Tibial nerve (tissue), 4 donors: Measurements from ENCODE around the gene RANBP9. TPM values are rescaled to one million over a fixed set of nuclear protein-coding genes. Genes with fewer than 3 reads are reported as not detected.
A peak's percentile ranks its signal among the peaks of the same experiment; 100 is the strongest.

Experiments used
- DNase-seq, 2 donors: peaks; one replicate each; pipeline ENCODE4 v3.0.0-alpha.2; 2019; ENCODE audit warnings: low spot score in 2 of 2
- H3K27ac ChIP-seq, 4 donors: fragments of 200-600 bp; sonication (generic) in 3 of 4; one replicate each; pipeline ENCODE4 v1.5.1; 2017 to 2019; ENCODE audit warnings: mild to moderate bottlenecking in 1 of 4
- H3K27me3 ChIP-seq, 2 donors: fragments of 200-600 bp; sonication (generic) in 1 of 2; one replicate each; pipeline versions ENCODE4 v1.5.1 to v1.6.0; 2017 to 2019
- H3K36me3 ChIP-seq, 3 donors: fragments of 200-600 bp; sonication (generic); one replicate each; pipeline ENCODE4 v1.5.1; 2018 to 2019
- H3K4me1 ChIP-seq, 4 donors: fragments of 200-600 bp; sonication (generic) in 3 of 4; one replicate each; pipeline ENCODE4 v1.5.1; 2017 to 2019
- H3K4me3 ChIP-seq, 4 donors: fragments of 200-600 bp; sonication (generic) in 3 of 4; one replicate each; pipeline ENCODE4 v1.5.1; 2017 to 2019; ENCODE audit warnings: mild to moderate bottlenecking in 1 of 4, moderate library complexity in 1 of 4
- H3K9me3 ChIP-seq, 4 donors: fragments of 200-600 bp; sonication (generic) in 3 of 4; one replicate each; pipeline ENCODE4 v1.5.1; 2017 to 2019
- EP300 ChIP-seq, 2 donors: sonication (generic); formaldehyde crosslinking; IDR thresholded peaks; one replicate each; pipeline ENCODE4 v1.6.1; 2017; ENCODE audit warnings: antibody characterized with exemption in 2 of 2, mild to moderate bottlenecking in 1 of 2
- POLR2A ChIP-seq, 2 donors: fragments of 450-650 bp; IDR thresholded peaks; one replicate each; pipeline ENCODE4 v1.6.1; 2017; ENCODE audit warnings: antibody characterized with exemption in 2 of 2, mild to moderate bottlenecking in 2 of 2, moderate library complexity in 2 of 2
- WGBS, 2 donors: methylation state at CpG; one replicate each; pipeline ENCODE4 v1.1.5; 2018; 5-methylcytosine and 5-hydroxymethylcytosine counted together
- total RNA-seq, 4 donors: library from RNA; depleted of rRNA; stranded (reverse); fragments of >200 nt; gene quantifications; one replicate each; pipeline ENCODE4 v1.1.0, GENCODE V29; 2016
- TF ChIP-seq, protein P1 (sequence below), 5 experiments: fragments of 200-600 bp in 3 of 5; fragments of 450-650 bp in 2 of 5; sonication (generic) in 3 of 5; IDR thresholded peaks; one replicate each; pipeline ENCODE4 v1.5.1; 2016 to 2019; ENCODE audit warnings: antibody characterized with exemption in 5 of 5, mild to moderate bottlenecking in 3 of 5, moderate library complexity in 2 of 5

RANBP9 gene
- total RNA-seq, 4 donors from 2014 or later: 28.5 to 38.4 (median 37.7) TPM

DNA sequence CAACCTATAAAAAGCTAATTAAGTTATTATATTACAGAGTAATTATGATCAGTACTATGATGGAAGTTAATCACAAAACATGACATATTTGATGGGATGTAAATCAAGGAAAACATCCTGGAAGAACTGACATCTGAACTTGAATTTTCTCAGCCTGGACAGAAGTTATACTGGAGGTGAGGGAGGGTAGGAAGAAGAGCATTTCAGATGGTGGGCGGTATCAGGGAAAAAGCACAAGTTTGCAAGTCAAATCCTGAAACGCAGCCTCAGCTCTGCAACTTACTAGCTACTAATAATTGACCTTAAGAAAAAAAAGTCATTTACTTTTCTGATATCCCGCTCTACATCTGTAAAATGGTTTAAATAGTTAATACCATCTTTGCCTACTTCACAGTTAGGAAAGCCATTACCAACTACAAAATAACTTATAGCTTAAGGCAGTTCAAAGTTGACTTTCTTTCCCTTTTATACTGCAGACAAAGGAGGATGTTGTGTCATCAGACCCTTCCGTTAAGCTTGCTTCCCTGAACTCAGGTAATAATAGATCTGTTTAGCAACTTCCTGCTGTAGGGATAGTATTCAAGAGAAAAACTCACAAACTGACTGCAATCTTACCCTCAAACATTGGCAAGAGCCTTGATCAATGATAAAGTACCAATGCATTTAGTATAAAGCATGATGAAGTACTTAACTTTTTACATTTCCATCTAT is 75.5 kb downstream of the RANBP9 start:
- H3K4me1 ChIP-seq: peaks cover 0 to 11% (median 0%) of the 10 kb centered on the region in 4 donors
- DNase-seq: no peak
- H3K27ac ChIP-seq: no peak overlapping the region
- no peaks in the 10 kb centered on the region for H3K9me3 ChIP-seq
- H3K4me3 ChIP-seq: no peak overlapping the region
- 68 to 78% methylated on average over 4 of the region's 4 CpGs for WGBS, 2 donors
- H3K36me3 ChIP-seq: peaks cover 0 to 62% (median 5%) of the 10 kb centered on the region in 3 donors
- H3K27me3 ChIP-seq: no peaks in the 10 kb centered on the region
- TF ChIP-seq, protein P1, sequence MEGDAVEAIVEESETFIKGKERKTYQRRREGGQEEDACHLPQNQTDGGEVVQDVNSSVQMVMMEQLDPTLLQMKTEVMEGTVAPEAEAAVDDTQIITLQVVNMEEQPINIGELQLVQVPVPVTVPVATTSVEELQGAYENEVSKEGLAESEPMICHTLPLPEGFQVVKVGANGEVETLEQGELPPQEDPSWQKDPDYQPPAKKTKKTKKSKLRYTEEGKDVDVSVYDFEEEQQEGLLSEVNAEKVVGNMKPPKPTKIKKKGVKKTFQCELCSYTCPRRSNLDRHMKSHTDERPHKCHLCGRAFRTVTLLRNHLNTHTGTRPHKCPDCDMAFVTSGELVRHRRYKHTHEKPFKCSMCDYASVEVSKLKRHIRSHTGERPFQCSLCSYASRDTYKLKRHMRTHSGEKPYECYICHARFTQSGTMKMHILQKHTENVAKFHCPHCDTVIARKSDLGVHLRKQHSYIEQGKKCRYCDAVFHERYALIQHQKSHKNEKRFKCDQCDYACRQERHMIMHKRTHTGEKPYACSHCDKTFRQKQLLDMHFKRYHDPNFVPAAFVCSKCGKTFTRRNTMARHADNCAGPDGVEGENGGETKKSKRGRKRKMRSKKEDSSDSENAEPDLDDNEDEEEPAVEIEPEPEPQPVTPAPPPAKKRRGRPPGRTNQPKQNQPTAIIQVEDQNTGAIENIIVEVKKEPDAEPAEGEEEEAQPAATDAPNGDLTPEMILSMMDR (IDR thresholded peaks at IDR 0.05): no peak
- TF ChIP-seq EP300 (IDR thresholded peaks at IDR 0.05): no peak
- no peak for TF ChIP-seq POLR2A (IDR thresholded peaks at IDR 0.05)

GRCh38 chr6:13633343-13633742 is 78.3 kb downstream of the RANBP9 start:
- Histone ChIP-seq H3K36me3 (peaks cover 0 to 62% (median 4%) of the 10 kb centered on the region in 3 donors), H3K27ac (no peak overlapping the region), H3K9me3 (no peaks in the 10 kb centered on the region), H3K4me3 (no peak overlapping the region), H3K4me1 (peaks cover 0 to 24% (median 0%) of the 10 kb centered on the region in 4 donors), H3K27me3 (no peaks in the 10 kb centered on the region)
- WGBS, 2 donors: 94 to 95% methylated on average over 2 of the region's 2 CpGs
- DNase-seq: no peak
- TF ChIP-seq, protein P1 (IDR thresholded peaks at IDR 0.05): no peak
- no peak for TF ChIP-seq EP300 (IDR thresholded peaks at IDR 0.05)
- TF ChIP-seq POLR2A (IDR thresholded peaks at IDR 0.05): no peak

GRCh38 chr6:13630499-13630898 is 81.1 kb downstream of the RANBP9 start:
- Histone ChIP-seq H3K36me3 (peaks cover 0 to 65% (median 0%) of the 10 kb centered on the region in 3 donors), H3K4me3 (no peak overlapping the region), H3K4me1 (peaks cover 0 to 24% (median 0%) of the 10 kb centered on the region in 4 donors), H3K27me3 (no peaks in the 10 kb centered on the region), H3K27ac (no peak overlapping the region), H3K9me3 (no peaks in the 10 kb centered on the region)
- TF ChIP-seq EP300 (IDR thresholded peaks at IDR 0.05) (no peak), POLR2A (IDR thresholded peaks at IDR 0.05) (no peak)
- TF ChIP-seq, protein P1 (IDR thresholded peaks at IDR 0.05): no peak
- no peak for DNase-seq
- 95% methylated on average over 1 of the region's 1 CpG for WGBS, 2 donors

GRCh38 chr6:13629459-13630116 is 82.0 kb downstream of the RANBP9 start:
- Histone ChIP-seq H3K27me3 (no peaks in the 10 kb centered on the region), H3K27ac (peak overlapping the region in 1 of 4 donors; percentile 19), H3K36me3 (peaks cover 0 to 70% (median 0%) of the 10 kb centered on the region in 3 donors), H3K4me1 (peaks cover 0 to 24% (median 0%) of the 10 kb centered on the region in 4 donors), H3K9me3 (no peaks in the 10 kb centered on the region), H3K4me3 (no peak overlapping the region)
- DNase-seq: no peak
- TF ChIP-seq POLR2A (IDR thresholded peaks at IDR 0.05): no peak
- TF ChIP-seq EP300 (IDR thresholded peaks at IDR 0.05): no peak
- 36 to 40% methylated on average over 4 of the region's 4 CpGs for WGBS, 2 donors

DNA sequence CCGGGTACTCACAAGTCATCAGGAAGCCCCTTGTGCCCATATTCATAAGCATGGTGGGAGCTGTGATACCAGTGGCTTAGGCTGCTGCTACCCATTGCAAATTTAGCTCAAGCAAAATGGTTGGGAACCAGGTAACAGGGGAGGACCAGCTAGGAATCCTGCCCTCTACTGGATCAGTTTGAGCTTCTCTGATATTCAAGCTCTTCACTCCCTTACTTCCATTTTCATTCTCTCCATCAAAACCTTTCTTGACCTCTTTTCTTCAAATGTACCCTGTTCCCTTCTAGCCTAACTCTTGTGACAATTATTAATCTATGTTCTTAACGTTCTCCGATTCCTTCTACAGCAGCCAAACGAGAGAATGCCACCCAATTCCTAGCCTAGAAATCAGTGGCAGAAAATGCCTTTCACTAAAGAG is 86.8 kb downstream of the RANBP9 start:
- Histone ChIP-seq H3K27ac (no peak overlapping the region), H3K9me3 (no peaks in the 10 kb centered on the region), H3K27me3 (no peaks in the 10 kb centered on the region), H3K36me3 (peaks cover 0 to 84% (median 14%) of the 10 kb centered on the region in 3 donors), H3K4me3 (no peak overlapping the region), H3K4me1 (peaks cover 0 to 9% (median 0%) of the 10 kb centered on the region in 4 donors)
- TF ChIP-seq, protein P1 (IDR thresholded peaks at IDR 0.05): peak in 2 of 5 experiments; percentile 15 to 24
- TF ChIP-seq POLR2A (IDR thresholded peaks at IDR 0.05): no peak
- DNase-seq: no peak
- WGBS, 2 donors: 59 to 67% methylated on average over 4 of the region's 4 CpGs
